ENCODE measurements around the gene AGMO. TPM values are rescaled to one million over a fixed set of nuclear protein-coding genes. Genes with fewer than 3 reads are reported as not detected.

AGMO gene
- total and polyA plus RNA-seq, 2 of the 8 experiments (the other 6 are each of a cell fraction or from before 2014, with no cell fraction given), result 0.22 to 0.45 TPM

DNA sequence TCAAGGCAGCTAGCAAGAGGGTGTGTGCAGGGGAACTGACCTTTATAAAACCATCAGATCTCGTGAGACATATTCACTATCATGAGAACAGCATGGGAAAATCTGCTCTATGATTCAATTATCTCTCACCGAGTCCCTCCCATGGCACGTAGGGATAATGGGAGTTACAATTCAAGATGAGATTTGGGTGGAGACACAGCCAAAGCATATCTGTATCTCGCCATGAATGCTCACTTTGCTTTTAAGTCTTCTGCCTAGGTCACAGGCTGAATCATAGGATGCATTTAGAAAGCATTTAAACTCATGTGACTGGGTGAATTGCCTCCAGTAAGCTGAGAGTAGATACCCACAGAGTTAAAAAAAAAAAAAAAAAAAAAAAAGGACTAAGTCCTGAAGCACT, 220.0 kb downstream of the AGMO start:
- Histone ChIP-seq H2AK5ac (ENCODE audit: low read depth, low read length) (no peak overlapping the region), H3K27me3 (replicated peaks in 1 of 4; ENCODE audit: control insufficient read depth in 3 of 4, extremely low read depth in 1 of 4, insufficient read depth in 3 of 4, low read length in 3 of 4) (no peaks in the 10 kb centered on the region), H3K27ac (ENCODE audit: low read depth, low read length) (no peak overlapping the region), H3K18ac (ENCODE audit: extremely low read depth, low read length) (no peak overlapping the region), H3K9me3 (ENCODE audit: insufficient read depth in 2 of 2, low read depth in 1 of 2, low read length in 1 of 2) (peaks cover 8 to 17% of the 10 kb centered on the region in 2 experiments), H4K8ac (ENCODE audit: extremely low read depth, insufficient read depth, low read length) (no peak overlapping the region), H3K4me1 (replicated peaks in 1 of 4; ENCODE audit: control insufficient read depth in 3 of 4, insufficient read depth in 4 of 4, low read length in 3 of 4) (no peaks in the 10 kb centered on the region), H3K56ac (replicated peaks; ENCODE audit: insufficient read length, low read depth, low read length) (no peak overlapping the region), H3K79me1 (ENCODE audit: low read depth, low read length) (no peaks in the 10 kb centered on the region), H4K20me1 (replicated peaks in 1 of 2; ENCODE audit: control insufficient read depth in 1 of 2, insufficient read depth in 2 of 2, low read length in 2 of 2) (no peaks in the 10 kb centered on the region), H2BK120ac (replicated peaks; ENCODE audit: low read depth, low read length) (no peak overlapping the region), H3K36me3 (ENCODE audit: control insufficient read depth in 2 of 4, insufficient read depth in 4 of 4, low read length in 3 of 4) (no peaks in the 10 kb centered on the region; a peak in 1 of 8 replicates), H3K79me2 (ENCODE audit: control insufficient read depth in 1 of 2, insufficient read depth in 2 of 2, low read length in 2 of 2) (no peaks in the 10 kb centered on the region), H3K4me3 (ENCODE audit: extremely low read depth in 1 of 4, insufficient read depth in 2 of 4, low read depth in 3 of 4, low read length in 4 of 4) (no peak overlapping the region), H3K23me2 (ENCODE audit: low read depth, low read length) (no peaks in the 10 kb centered on the region), H4K5ac (ENCODE audit: insufficient read length, low read depth, low read length) (no peak overlapping the region), H2BK15ac (ENCODE audit: low read length) (no peak overlapping the region), H2BK12ac (ENCODE audit: low read depth, low read length) (no peak overlapping the region), H4K91ac (replicated peaks; ENCODE audit: insufficient read length, low read length) (no peak overlapping the region), H2AFZ (ENCODE audit: low read length) (no peak overlapping the region), H3K4ac (replicated peaks; ENCODE audit: insufficient read length, low read depth, low read length) (no peak overlapping the region), H2BK5ac (ENCODE audit: low read depth, low read length) (no peak overlapping the region), H2BK20ac (ENCODE audit: low read length) (no peak overlapping the region), H3K23ac (ENCODE audit: insufficient read length) (no peak overlapping the region), H3K14ac (ENCODE audit: insufficient read length) (no peak overlapping the region), H3K4me2 (ENCODE audit: insufficient read depth in 1 of 2, low read depth in 2 of 2, low read length in 2 of 2) (no peak overlapping the region), H3K9ac (replicated peaks in 1 of 4; ENCODE audit: extremely low read depth in 1 of 4, low read depth in 3 of 4, low read length in 3 of 4) (no peak overlapping the region)
- POLR2A ChIA-PET (ENCODE audit: partially characterized antibody), result no interaction called here
- DNase-seq (ENCODE audit: low read depth in 1 of 2, low spot score in 2 of 2) (no peak), FAIRE-seq (no peak)
- 86% methylated on average over 4 of the region's 4 CpGs; no CpG with 5 or more reads in 1 of the 2 experiments for WGBS, 2 experiments (ENCODE audit: extremely low coverage in 1 of 2, insufficient coverage in 1 of 2, insufficient read length in 1 of 2, insufficient replicate concordance in 2 of 2, low coverage in 1 of 2, low lambda C conversion rate in 2 of 2, missing lambda C conversion rate in 1 of 2)
- CTCF ChIA-PET (ENCODE audit: partially characterized antibody), result no interaction called here
- TF ChIP-seq USF2 (IDR thresholded peaks at IDR 0.05; ENCODE audit: low read length), result no peak
- no peak for TF ChIP-seq RFX5 (IDR thresholded peaks at IDR 0.05; ENCODE audit: borderline replicate concordance, low read depth, low read length)
- TF ChIP-seq TCF12 (IDR thresholded peaks at IDR 0.05; ENCODE audit: low read depth, low read length), result no peak
- no peak for TF ChIP-seq TAF1 (IDR thresholded peaks at IDR 0.05; ENCODE audit: low read depth, low read length)
- no peak for TF ChIP-seq SAP30 (IDR thresholded peaks at IDR 0.05; ENCODE audit: insufficient read depth, insufficient replicate concordance, low read length)
- TF ChIP-seq, protein P1, sequence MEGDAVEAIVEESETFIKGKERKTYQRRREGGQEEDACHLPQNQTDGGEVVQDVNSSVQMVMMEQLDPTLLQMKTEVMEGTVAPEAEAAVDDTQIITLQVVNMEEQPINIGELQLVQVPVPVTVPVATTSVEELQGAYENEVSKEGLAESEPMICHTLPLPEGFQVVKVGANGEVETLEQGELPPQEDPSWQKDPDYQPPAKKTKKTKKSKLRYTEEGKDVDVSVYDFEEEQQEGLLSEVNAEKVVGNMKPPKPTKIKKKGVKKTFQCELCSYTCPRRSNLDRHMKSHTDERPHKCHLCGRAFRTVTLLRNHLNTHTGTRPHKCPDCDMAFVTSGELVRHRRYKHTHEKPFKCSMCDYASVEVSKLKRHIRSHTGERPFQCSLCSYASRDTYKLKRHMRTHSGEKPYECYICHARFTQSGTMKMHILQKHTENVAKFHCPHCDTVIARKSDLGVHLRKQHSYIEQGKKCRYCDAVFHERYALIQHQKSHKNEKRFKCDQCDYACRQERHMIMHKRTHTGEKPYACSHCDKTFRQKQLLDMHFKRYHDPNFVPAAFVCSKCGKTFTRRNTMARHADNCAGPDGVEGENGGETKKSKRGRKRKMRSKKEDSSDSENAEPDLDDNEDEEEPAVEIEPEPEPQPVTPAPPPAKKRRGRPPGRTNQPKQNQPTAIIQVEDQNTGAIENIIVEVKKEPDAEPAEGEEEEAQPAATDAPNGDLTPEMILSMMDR (IDR thresholded peaks at IDR 0.05; ENCODE audit: control extremely low read depth in 1 of 3, insufficient read depth in 1 of 3, low read depth in 1 of 3, low read length in 3 of 3), result no peak
- TF ChIP-seq TBP (IDR thresholded peaks at IDR 0.05; ENCODE audit: low read depth, low read length), result no peak
- TF ChIP-seq EZH2 (IDR thresholded peaks at IDR 0.05; ENCODE audit: low read depth, low read length, severe bottlenecking), result no peak
- TF ChIP-seq JUND (IDR thresholded peaks at IDR 0.05; ENCODE audit: low read length), result no peak
- TF ChIP-seq HDAC2 (IDR thresholded peaks at IDR 0.05; ENCODE audit: borderline replicate concordance in 1 of 2, low read depth in 2 of 2, low read length in 2 of 2), result no peak
- TF ChIP-seq CHD2 (IDR thresholded peaks at IDR 0.05; ENCODE audit: low read length), result no peak
